GM18951 (cell line): ENCODE data around the gene EPHB6.

ENCODE experiments used
- POLR2A ChIP-seq: IDR thresholded peaks from 4 replicates; pipeline ENCODE4 v1.6.1; 2011; ENCODE audit warnings: mild to moderate bottlenecking; ENCODE audit not compliant: insufficient read length, insufficient read depth; ENCODE audit errors: extremely low read depth
- in situ Hi-C: fragments of 300-500 bp; cut with MboI; formaldehyde crosslinking; loops from one replicate; pipeline ENCODE4 v1.12.0; 2022; ENCODE audit warnings: low sequenced_read_pairs, mixed read lengths, inconsistent platforms; ENCODE audit not compliant: unreplicated experiment

EPHB6 gene

GRCh38 chr7:142879060-142879459 lies 24.2 kb downstream of the EPHB6 start:
- in situ Hi-C loops, result loop anchor here (10.0 kb wide), 1 partner anchor 126 kb away; no protein-coding TSS in a partner anchor
- no peak for TF ChIP-seq POLR2A

DNA sequence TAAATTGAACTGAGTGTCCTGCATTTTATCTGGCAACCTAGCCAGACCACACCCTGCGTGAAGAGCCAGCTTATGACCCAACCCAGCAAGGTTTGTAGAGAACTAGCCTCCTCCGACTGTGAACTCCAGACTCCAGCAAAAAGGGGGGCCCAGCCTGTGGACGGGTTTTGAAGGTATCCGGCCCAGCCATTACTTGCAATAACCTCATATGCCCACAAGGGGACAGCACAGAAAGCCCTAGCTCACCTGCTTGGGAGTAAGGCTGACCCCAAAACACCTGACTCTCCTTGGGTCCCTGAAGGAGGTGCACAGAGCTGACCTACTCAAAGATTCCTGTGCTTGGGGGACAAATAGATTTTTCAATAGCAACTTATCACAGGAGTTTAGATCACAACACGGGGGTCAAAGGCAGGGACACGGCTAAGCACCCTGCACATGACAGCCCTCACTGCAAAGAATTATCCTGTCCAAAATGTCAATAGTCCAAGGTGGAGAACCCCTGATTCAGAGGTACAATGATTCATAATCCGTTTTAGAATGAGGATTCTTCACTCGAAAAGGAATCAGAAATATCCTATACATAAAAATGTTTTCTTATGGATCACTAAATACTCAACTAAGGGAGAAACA lies 26.1 kb downstream of the EPHB6 start:
- TF ChIP-seq POLR2A, result no peak
- in situ Hi-C loops, result no loop called here

DNA sequence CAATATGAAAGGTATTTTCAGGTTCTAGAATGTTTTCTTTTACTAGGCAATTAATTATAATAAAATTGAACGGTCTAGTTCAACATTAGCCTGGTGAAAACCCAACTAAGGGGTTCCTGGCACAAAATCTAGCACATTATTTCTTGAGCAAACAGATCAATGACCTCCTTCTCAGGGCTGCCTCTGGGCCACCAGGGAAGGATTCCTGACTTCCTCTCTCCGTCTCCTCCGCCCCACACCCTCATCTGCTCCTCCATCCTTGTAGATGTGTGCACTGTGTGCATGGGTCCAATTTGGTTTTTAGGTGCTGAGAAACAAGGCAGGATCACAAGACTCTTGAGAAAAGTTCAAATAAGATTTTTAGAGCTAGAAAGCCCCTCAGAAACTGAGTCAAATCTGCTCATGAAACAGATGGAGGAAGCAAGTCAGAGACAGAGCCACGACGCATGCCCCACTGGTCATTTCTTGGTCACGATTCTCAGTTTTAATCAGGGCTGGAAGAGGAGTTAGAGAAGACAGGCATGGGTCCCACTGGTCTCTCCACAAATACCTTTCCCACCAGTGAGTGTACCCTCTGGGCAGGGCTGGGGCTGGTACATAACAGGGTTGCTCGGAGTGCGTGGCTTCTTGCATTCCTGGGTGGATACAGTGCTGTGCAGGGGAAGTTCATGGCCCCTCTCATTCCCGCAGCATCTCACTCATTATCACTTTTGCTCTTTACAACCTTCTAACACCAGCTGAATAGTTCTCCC lies 26.9 kb downstream of the EPHB6 start:
- in situ Hi-C loops, result no loop called here
- TF ChIP-seq POLR2A, result no peak

DNA sequence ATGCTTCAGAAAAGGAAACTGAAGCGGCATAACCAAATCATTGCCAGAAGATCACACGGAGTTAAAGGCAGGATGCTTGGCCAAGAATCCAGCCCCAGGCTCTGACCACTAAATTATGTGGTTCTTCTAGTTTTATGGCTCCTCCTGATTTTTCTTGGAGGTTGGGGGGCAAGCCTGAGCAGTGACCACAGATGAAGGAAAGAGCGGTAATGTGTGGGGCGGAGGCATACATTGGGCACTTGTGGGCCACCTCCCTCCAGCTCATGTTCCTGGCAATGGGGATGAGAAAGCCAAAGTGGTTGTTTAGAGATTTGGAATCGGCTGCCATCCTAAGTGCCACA lies 27.4 kb downstream of the EPHB6 start:
- in situ Hi-C loops, result no loop called here
- no peak for TF ChIP-seq POLR2A

DNA sequence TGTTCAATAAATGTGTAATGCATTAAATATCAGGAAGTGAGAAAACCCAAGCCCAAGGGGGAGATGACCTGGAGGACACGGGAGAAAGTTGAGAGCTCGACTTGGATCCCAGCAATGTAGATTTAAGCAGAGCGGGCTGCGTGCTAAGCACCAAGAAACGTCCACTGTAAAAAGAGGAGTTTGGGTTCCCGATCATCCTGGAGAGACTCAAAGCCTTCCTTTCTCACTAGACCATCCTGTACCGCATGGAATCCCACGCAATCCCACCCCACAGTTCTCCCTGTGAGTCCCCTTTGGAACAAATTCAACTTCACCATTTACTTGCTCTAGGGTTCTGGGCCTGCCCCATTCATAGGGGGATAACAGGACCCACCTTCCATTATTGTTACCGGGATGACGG lies 28.3 kb downstream of the EPHB6 start:
- in situ Hi-C loops, result no loop called here
- TF ChIP-seq POLR2A, result no peak

DNA sequence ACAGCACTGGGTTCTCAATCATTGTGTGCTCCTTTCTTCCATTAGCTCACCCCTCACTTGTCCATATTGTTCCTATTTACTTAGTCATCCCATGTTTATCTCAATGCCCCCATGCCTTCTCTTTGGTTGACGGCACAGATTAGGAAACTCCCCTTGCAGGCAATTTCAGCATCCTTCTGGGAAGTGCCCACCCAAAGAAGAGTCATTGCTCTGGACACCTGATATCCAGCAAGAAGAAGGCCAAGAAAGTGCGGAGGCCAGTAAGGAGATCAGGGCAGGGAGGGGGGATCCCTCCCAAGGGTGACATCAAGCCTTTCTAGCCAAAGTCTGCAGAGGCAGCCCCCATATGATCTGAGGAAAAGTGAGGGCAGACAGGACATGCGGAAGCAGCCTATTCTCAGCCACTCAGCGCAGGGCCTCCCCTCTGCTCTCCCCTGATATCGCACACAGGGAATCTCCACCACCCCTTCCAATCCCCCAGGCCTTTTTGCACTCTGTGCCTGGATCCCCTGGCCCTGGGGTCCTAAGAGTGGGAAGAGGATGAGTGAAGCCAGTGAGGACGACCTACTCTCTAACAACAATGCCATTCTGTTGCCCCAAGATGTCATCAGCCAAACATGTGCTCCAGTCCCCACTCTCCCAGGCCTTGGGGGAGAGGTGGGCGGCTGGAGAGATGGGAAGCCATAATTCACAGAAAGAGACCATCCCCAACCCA lies 28.9 kb downstream of the EPHB6 start:
- TF ChIP-seq POLR2A, result no peak
- in situ Hi-C loops, result no loop called here

- in situ Hi-C loops, result no loop called here
- TF ChIP-seq POLR2A, result no peak
These were observed 29.4 kb downstream of the EPHB6 start for GRCh38 chr7:142884286-142884640.

- in situ Hi-C loops, result no loop called here
- TF ChIP-seq POLR2A, result no peak
These were observed 30.7 kb downstream of the EPHB6 start, which contains the start of gene TRPV6 for GRCh38 chr7:142885311-142886230. Gene TRPV6 (minus strand): TSS chr7:142885745.

GRCh38 chr7:142886866-142887265 lies 32.0 kb downstream of the EPHB6 start:
- in situ Hi-C loops, result no loop called here
- no peak for TF ChIP-seq POLR2A

DNA sequence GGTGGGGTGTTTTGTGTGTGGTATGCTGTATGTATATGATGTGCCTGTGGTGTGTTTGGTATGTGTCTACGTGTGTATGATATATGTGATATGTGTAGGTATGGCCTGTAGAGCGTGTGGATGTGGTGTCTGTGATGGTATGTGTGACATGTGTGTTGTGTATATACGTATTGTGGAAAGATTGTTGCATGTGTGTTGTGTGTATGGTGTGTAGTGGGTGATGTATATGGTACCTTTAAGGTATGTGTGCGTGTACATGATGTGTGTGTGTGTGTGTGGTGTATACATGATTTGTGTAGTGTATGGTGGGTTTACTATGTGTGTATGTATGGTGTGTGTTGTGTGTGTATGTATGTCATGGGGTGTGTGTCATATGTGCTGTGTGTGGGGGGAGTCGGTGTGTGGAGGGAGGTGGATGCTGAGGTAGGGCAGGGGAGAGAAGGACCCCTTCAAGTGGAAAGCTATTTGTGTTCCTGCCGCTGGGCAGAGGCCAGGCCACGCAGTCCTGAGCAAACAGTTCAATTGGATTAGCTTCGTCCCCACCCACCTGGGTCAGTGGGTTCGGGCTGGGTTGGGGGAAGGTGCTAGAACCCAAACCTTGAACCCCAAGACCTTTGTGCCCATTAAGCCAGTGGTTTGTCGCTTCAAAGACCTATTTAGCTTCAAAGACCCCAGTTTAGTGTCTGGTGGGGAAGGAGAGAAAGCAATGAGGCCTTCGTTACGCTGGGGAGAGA lies 32.6 kb downstream of the EPHB6 start:
- in situ Hi-C loops, result no loop called here

DNA sequence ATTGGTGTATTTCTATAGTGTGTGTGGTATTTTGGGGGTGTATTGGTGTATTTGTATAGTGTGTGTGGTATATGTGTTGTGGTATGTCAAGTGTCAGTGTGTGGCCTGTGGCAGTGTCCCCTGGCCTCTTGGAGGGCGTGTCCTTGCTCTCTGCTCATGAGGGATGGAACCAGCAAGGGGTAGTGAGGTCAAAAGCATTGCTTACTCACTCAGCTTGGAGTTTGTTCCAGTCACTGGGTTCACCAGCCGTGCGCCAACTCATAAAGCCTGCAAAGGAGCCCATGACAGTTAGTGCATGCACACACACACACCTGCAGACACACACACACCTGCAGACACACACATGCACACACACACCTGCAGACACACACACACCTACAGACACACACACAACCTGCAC lies 34.9 kb downstream of the EPHB6 start:
- in situ Hi-C loops, result no loop called here
- TF ChIP-seq POLR2A, result no peak

More for the DNA sequence above, 32.6 kb downstream of the EPHB6 start:
- no peak for TF ChIP-seq POLR2A

GRCh38 chr7:142890874-142891485 lies 36.1 kb downstream of the EPHB6 start:
- in situ Hi-C loops, result no loop called here
- no peak for TF ChIP-seq POLR2A

- TF ChIP-seq POLR2A, result no peak
- in situ Hi-C loops, result no loop called here
These were observed 36.7 kb downstream of the EPHB6 start for GRCh38 chr7:142891490-142892082.
